HepG2 (cell line): ENCODE data around the gene MAN2C1. TPM values are rescaled to one million over a fixed set of nuclear protein-coding genes. Genes with fewer than 3 reads are reported as not detected.

Source experiments
- BCL3 ChIP-seq: sonication (generic); formaldehyde crosslinking; IDR thresholded peaks from 2 replicates; pipeline ENCODE4 v1.5.1; 2020; ENCODE audit warnings: mild to moderate bottlenecking, missing genetic modification reagents, moderate library complexity
- EHMT2 ChIP-seq: fragments of 200-600 bp; sonication (generic); IDR thresholded peaks from 2 replicates; pipeline ENCODE4 v1.7.0; 2017; ENCODE audit warnings: antibody characterized with exemption, low read depth, low read length, borderline replicate concordance
- FOXK1 ChIP-seq: sonication (generic); formaldehyde crosslinking; IDR thresholded peaks from 2 replicates; pipeline ENCODE4 v1.4.0; 2020; ENCODE audit warnings: low read depth, missing genetic modification reagents, borderline replicate concordance
- HMG20B ChIP-seq: conservative IDR thresholded peaks from 2 replicates; pipeline ENCODE4 v1.6.1; 2016; ENCODE audit warnings: missing genetic modification reagents, missing compliant biosample characterization
- KLF12 ChIP-seq: sonication (generic); formaldehyde crosslinking; IDR thresholded peaks from 2 replicates; pipeline ENCODE4 v1.4.0; 2020; ENCODE audit warnings: missing genetic modification reagents, borderline replicate concordance
- MAZ ChIP-seq, 2 experiments: sonication (generic) in 1 of 2; formaldehyde crosslinking in 1 of 2; IDR thresholded peaks; 2 replicates each; pipeline versions ENCODE4 v1.5.0 to v1.6.1; 2012 to 2020; ENCODE audit warnings: low read depth in 2 of 2, mild to moderate bottlenecking in 2 of 2, borderline replicate concordance in 1 of 2, improper control_type of control experiment in 1 of 2, low read length in 1 of 2, missing genetic modification reagents in 1 of 2, moderate library complexity in 1 of 2
- MYC ChIP-seq: sonication (generic); formaldehyde crosslinking; IDR thresholded peaks from 2 replicates; pipeline ENCODE4 v1.9.0; 2021; ENCODE audit warnings: missing genetic modification reagents, borderline replicate concordance
- NONO ChIP-seq, 2 experiments: fragments of 450-650 bp in 1 of 2; sonication (generic) in 1 of 2; formaldehyde crosslinking in 1 of 2; IDR thresholded peaks in 1 of 2; conservative IDR thresholded peaks in 1 of 2; 2 replicates each; pipeline versions ENCODE4 v1.6.1 to v1.8.0; 2017 to 2022; ENCODE audit warnings: mild to moderate bottlenecking in 1 of 2, missing genetic modification reagents in 1 of 2, moderate library complexity in 1 of 2
- NR2F6 ChIP-seq, 2 experiments: IDR thresholded peaks; 2 replicates each; pipeline ENCODE4 v1.6.1; 2016; ENCODE audit warnings: antibody characterized with exemption in 1 of 2, mild to moderate bottlenecking in 1 of 2
- PLSCR1 ChIP-seq: sonication (generic); formaldehyde crosslinking; IDR thresholded peaks from 2 replicates; pipeline ENCODE4 v1.5.0; 2020; ENCODE audit warnings: missing genetic modification reagents, mild to moderate bottlenecking, borderline replicate concordance
- PRMT3 ChIP-seq: sonication (generic); formaldehyde crosslinking; IDR thresholded peaks from 2 replicates; pipeline ENCODE4 v1.8.1; 2022; ENCODE audit warnings: low read depth, mild to moderate bottlenecking, moderate library complexity, missing genetic modification reagents, borderline replicate concordance
- SAFB2 ChIP-seq: sonication (generic); formaldehyde crosslinking; IDR thresholded peaks from 2 replicates; pipeline ENCODE4 v1.5.1; 2020; ENCODE audit warnings: missing genetic modification reagents, low read depth, mild to moderate bottlenecking, borderline replicate concordance
- SMAD1 ChIP-seq: sonication (generic); formaldehyde crosslinking; IDR thresholded peaks from 2 replicates; pipeline ENCODE4 v1.4.0; 2020; ENCODE audit warnings: missing genetic modification reagents, low read depth, mild to moderate bottlenecking, borderline replicate concordance
- SRF ChIP-seq: IDR thresholded peaks from 2 replicates; pipeline ENCODE4 v1.6.1; 2011; ENCODE audit warnings: mild to moderate bottlenecking, low read depth, low read length, moderate library complexity
- TSC22D2 ChIP-seq: sonication (generic); formaldehyde crosslinking; IDR thresholded peaks from 2 replicates; pipeline ENCODE4 v1.5.1; 2020; ENCODE audit warnings: missing genetic modification reagents, mild to moderate bottlenecking, borderline replicate concordance
- ZFP37 ChIP-seq: sonication (generic); formaldehyde crosslinking; IDR thresholded peaks from 2 replicates; pipeline ENCODE4 v1.4.0; 2020; ENCODE audit warnings: missing genetic modification reagents, borderline replicate concordance
- ZNF124 ChIP-seq: sonication (generic); formaldehyde crosslinking; IDR thresholded peaks from 2 replicates; pipeline ENCODE4 v1.4.0; 2020; ENCODE audit warnings: missing genetic modification reagents
- ZNF260 ChIP-seq: sonication (generic); formaldehyde crosslinking; IDR thresholded peaks from 2 replicates; pipeline ENCODE4 v1.4.0; 2020; ENCODE audit warnings: missing genetic modification reagents, low read depth, mild to moderate bottlenecking, borderline replicate concordance
- ZNF362 ChIP-seq: sonication (generic); formaldehyde crosslinking; IDR thresholded peaks from 2 replicates; pipeline ENCODE4 v1.4.0; 2020; ENCODE audit warnings: missing genetic modification reagents, mild to moderate bottlenecking, borderline replicate concordance
- ZNF510 ChIP-seq: sonication (generic); formaldehyde crosslinking; IDR thresholded peaks from 2 replicates; pipeline ENCODE4 v1.4.0; 2020; ENCODE audit warnings: low read depth, mild to moderate bottlenecking, missing genetic modification reagents
- ZNF724P ChIP-seq: sonication (generic); formaldehyde crosslinking; IDR thresholded peaks from 2 replicates; pipeline ENCODE4 v1.8.0; 2022; ENCODE audit warnings: missing genetic modification reagents, borderline replicate concordance
- ZNF773 ChIP-seq: sonication (generic); formaldehyde crosslinking; IDR thresholded peaks from 2 replicates; pipeline ENCODE4 v1.4.0; 2020; ENCODE audit warnings: missing genetic modification reagents, borderline replicate concordance
- ZNF790 ChIP-seq: sonication (generic); formaldehyde crosslinking; IDR thresholded peaks from 2 replicates; pipeline ENCODE4 v1.8.0; 2022; ENCODE audit warnings: missing genetic modification reagents, mild to moderate bottlenecking, borderline replicate concordance
- ZSCAN25 ChIP-seq: sonication (generic); formaldehyde crosslinking; IDR thresholded peaks from 2 replicates; pipeline ENCODE4 v1.8.0; 2022; ENCODE audit warnings: mild to moderate bottlenecking, missing genetic modification reagents
- ZSCAN29 ChIP-seq: sonication (generic); formaldehyde crosslinking; conservative IDR thresholded peaks from 2 replicates; pipeline ENCODE4 v1.4.0; 2020; ENCODE audit warnings: mild to moderate bottlenecking, missing genetic modification reagents
- polyA plus RNA-seq, 8 experiments: library from polyadenylated mRNA; depleted of rRNA in 3 of 8; stranded (reverse) in 7 of 8; unstranded in 1 of 8; fragments of >200 nt; fragmentation: Illumina TruSeq in 4 of 8; extraction: Trizol in 4 of 8; gene quantifications; 2 replicates each; pipeline versions ENCODE4 v1.2.1 to v1.2.3, GENCODE V29; 2011 to 2016; ENCODE audit warnings: low read depth in 4 of 8, missing spikeins in 1 of 8, mixed read lengths in 1 of 8; ENCODE audit not compliant: insufficient read depth in 1 of 8
- total RNA-seq, 5 experiments: library from RNA; depleted of rRNA; stranded (reverse); fragments of >200 nt; fragmentation: Illumina TruSeq; extraction: Trizol; gene quantifications; 2 replicates each; pipeline ENCODE4 v1.2.3, GENCODE V29; 2016; ENCODE audit warnings: low read depth in 1 of 5

Gene MAN2C1
- total and polyA plus RNA-seq, 2 of the 13 experiments (the other 11 are each of a cell fraction or from before 2014, with no cell fraction given): 62.6 to 71.0 TPM

- TF ChIP-seq FOXK1 (CRISPR knock-in tag) (peak; percentile 83), PLSCR1 (no peak), ZNF790 (CRISPR knock-in tag) (peak; percentile 59; the same call in 1 of the 2 replicates), ZSCAN29 (CRISPR knock-in tag) (no peak), NONO (IDR thresholded peaks at IDR 0.05) (no peak), NONO (CRISPR knock-in tag; conservative IDR thresholded peaks at IDR 0.05) (peak; percentile 82), PRMT3 (no peak), SMAD1 (CRISPR knock-in tag) (peak; percentile 87; the same call in 1 of the 2 replicates), NR2F6 (IDR thresholded peaks at IDR 0.05) (no peak), NR2F6 (CRISPR knock-in tag; IDR thresholded peaks at IDR 0.05) (peak; percentile 47; the same call in 1 of the 2 replicates), HMG20B (CRISPR knock-in tag) (peak; percentile 77; the same call in 1 of the 2 replicates), ZNF724P (CRISPR knock-in tag) (peak; percentile 36; the same call in 1 of the 2 replicates), KLF12 (CRISPR knock-in tag) (peak; percentile 84), SRF (no peak), ZNF510 (CRISPR knock-in tag) (peak; percentile 65; the same call in 1 of the 2 replicates), BCL3 (CRISPR knock-in tag) (no peak), EHMT2 (no peak), SAFB2 (peak; percentile 59; the same call in 1 of the 2 replicates), ZNF124 (CRISPR knock-in tag) (peak; percentile 56; the same call in 1 of the 2 replicates), ZNF773 (CRISPR knock-in tag) (no peak), ZFP37 (CRISPR knock-in tag) (peak; percentile 67; the same call in 1 of the 2 replicates), ZNF362 (peak; percentile 52; the same call in 1 of the 2 replicates), ZNF260 (CRISPR knock-in tag) (no peak), MYC (CRISPR knock-in tag) (peak; percentile 74; the same call in 1 of the 2 replicates), TSC22D2 (peak; percentile 82; the same call in 1 of the 2 replicates), ZSCAN25 (no peak; the same call in 1 of the 2 replicates), MAZ (IDR thresholded peaks at IDR 0.05; ENCODE audit: borderline replicate concordance, low read depth, low read length) (peak; percentile 56; the same call in 1 of the 2 replicates), MAZ (CRISPR knock-in tag; IDR thresholded peaks at IDR 0.05; ENCODE audit: low read depth) (peak; percentile 91)
Observed at GRCh38 chr15:75335705-75336355, 32.6 kb downstream of the MAN2C1 start, which contains the start of gene COMMD4 (continued).
